ENCODE data around the gene CRABP1. TPM values are rescaled to one million over a fixed set of nuclear protein-coding genes. Genes with fewer than 3 reads are reported as not detected.

The CRABP1 gene
- total RNA-seq, 4 donors from 2014 or later, result 2.1 TPM; not detected in 3

DNA sequence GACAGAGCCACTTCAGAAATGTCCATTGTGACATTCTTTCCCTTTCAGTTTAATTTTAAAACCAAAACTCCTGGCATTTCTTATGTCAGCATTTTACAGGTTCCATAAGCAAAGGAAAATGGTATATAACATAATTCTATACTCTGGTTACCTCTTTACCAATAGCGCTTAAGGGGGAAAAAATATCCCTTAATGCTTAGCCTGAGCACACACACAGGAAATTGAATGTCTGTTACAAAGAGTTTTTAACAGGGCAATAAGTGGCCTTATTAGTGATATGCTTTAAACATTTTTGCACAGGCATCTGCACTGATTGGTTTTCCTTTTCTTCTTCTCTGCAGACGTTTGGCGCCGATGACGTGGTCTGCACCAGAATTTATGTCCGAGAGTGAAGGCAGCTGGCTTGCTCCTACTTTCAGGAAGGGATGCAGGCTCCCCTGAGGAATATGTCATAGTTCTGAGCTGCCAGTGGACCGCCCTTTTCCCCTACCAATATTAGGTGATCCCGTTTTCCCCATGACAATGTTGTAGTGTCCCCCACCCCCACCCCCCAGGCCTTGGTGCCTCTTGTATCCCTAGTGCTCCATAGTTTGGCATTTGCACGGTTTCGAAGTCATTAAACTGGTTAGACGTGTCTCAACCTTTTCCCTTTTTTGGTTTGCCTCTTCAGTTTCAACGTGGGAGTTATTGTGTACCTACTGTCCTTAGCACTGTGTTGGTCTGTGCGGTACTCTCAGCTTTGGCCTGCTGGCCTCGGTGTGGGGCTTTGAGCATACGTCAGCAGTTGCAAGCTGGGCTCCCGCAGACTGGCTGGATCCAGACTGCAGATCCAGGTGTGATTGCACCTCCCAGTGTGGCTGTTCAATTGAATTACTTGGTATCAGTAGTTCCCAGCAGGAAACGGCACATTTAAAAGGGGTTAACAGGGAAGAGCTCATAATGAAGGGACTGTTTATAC lies 7.7 kb downstream of the CRABP1 start:
- H3K36me3 ChIP-seq, result no peaks in the 10 kb centered on the region
- TF ChIP-seq POLR2A (IDR thresholded peaks at IDR 0.05), result no peak
- TF ChIP-seq, protein P1, sequence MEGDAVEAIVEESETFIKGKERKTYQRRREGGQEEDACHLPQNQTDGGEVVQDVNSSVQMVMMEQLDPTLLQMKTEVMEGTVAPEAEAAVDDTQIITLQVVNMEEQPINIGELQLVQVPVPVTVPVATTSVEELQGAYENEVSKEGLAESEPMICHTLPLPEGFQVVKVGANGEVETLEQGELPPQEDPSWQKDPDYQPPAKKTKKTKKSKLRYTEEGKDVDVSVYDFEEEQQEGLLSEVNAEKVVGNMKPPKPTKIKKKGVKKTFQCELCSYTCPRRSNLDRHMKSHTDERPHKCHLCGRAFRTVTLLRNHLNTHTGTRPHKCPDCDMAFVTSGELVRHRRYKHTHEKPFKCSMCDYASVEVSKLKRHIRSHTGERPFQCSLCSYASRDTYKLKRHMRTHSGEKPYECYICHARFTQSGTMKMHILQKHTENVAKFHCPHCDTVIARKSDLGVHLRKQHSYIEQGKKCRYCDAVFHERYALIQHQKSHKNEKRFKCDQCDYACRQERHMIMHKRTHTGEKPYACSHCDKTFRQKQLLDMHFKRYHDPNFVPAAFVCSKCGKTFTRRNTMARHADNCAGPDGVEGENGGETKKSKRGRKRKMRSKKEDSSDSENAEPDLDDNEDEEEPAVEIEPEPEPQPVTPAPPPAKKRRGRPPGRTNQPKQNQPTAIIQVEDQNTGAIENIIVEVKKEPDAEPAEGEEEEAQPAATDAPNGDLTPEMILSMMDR (IDR thresholded peaks at IDR 0.05), result no peak
- no peaks in the 10 kb centered on the region for H3K4me1 ChIP-seq
- no peaks in the 10 kb centered on the region for H3K27me3 ChIP-seq
- H3K4me3 ChIP-seq, result no peak overlapping the region
- no peaks in the 10 kb centered on the region for H3K9me3 ChIP-seq
- no peak for DNase-seq
- no peak overlapping the region for H3K27ac ChIP-seq

DNA sequence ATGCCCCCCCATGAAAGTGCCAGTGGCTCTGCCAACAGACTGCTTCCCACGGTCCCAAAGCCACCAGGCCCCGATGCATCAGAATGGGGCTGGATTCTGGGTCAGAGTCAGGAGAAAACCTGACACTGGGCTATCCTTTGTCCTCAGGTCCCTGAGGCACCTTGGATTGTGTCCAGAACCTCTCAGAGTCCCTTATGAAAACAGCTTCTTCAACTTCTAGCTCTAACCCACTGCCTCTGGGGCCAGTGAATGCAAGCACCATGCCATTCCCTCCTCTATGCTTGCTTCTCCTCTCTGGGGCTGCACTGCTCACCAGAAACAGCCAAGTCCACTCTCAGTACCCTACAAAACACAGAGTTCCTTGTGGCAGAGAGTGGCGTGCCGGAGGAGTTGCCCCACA lies 9.9 kb downstream of the CRABP1 start:
- Histone ChIP-seq H3K36me3 (no peaks in the 10 kb centered on the region), H3K27ac (no peak overlapping the region), H3K4me3 (no peak overlapping the region), H3K4me1 (no peaks in the 10 kb centered on the region), H3K27me3 (no peaks in the 10 kb centered on the region), H3K9me3 (no peaks in the 10 kb centered on the region)
- no peak for DNase-seq
- TF ChIP-seq, protein P1 (IDR thresholded peaks at IDR 0.05), result no peak
- TF ChIP-seq POLR2A (IDR thresholded peaks at IDR 0.05), result no peak

DNA sequence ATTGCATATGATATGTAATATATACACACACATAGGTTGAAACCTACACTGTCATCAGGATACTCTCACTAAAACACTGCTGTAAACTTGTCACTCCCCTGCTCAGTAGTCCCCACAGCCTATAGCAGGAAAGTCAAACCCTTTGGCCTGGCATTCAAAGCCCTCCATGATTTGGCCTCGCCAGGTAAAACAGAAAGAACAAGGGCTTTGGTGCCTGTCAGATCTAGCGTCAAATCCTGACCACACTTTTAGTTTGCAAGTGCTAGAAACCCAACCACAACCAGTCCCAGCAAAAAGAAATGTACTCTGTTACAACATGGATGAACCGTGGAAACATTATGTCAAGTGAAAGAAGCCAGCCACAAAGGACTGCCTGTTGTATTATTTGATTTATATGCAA lies 11.4 kb downstream of the CRABP1 start:
- Histone ChIP-seq H3K27me3 (no peaks in the 10 kb centered on the region), H3K27ac (no peak overlapping the region), H3K36me3 (no peaks in the 10 kb centered on the region), H3K4me3 (no peak overlapping the region), H3K4me1 (no peaks in the 10 kb centered on the region), H3K9me3 (no peaks in the 10 kb centered on the region)
- no peak for DNase-seq
- no peak for TF ChIP-seq POLR2A (IDR thresholded peaks at IDR 0.05)
- TF ChIP-seq, protein P1 (IDR thresholded peaks at IDR 0.05), result no peak

DNA sequence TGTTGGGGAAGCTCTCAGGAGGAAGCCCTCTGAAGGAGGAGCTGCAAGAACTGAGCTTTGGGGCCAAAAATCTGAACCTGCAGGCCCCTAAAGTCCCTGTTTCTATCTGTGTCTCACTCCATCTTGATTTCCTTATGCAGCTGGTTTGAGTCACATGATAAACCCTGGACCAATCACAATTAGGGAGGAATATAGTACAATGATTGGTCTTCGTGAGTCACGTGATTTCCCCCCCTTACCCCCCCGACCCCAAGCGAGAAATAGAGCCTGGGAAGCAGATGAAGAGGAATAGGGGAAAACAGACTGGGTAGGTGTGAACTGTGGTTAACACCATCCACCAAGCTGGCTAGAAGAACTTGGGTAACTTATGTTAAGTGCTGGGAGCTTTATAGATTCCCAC lies 12.9 kb downstream of the CRABP1 start:
- no peaks in the 10 kb centered on the region for H3K27me3 ChIP-seq
- H3K27ac ChIP-seq, result no peak overlapping the region
- no peak overlapping the region for H3K4me3 ChIP-seq
- no peaks in the 10 kb centered on the region for H3K9me3 ChIP-seq
- no peaks in the 10 kb centered on the region for H3K4me1 ChIP-seq
- H3K36me3 ChIP-seq, result no peaks in the 10 kb centered on the region
- no peak for DNase-seq
- TF ChIP-seq, protein P1 (IDR thresholded peaks at IDR 0.05), result no peak

DNA sequence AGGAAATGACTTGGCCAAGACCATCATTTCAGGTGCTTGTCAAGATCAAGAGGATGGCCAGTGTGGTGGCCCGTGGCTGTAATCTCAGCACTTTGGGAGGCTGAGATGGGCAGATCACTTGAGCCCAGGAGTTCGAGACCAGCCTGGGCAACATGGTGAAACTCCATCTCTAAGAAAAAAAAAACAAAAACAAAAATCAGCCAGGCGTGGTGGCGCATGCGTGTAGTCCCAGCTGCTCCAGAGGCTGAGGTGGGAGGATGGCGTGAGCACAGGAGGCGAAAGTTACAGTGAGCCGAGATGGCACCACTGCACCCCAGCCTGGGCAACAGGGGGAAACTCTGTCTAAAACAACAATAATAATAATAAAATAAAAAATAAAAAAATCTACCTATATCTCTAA lies 15.0 kb downstream of the CRABP1 start:
- Histone ChIP-seq H3K36me3 (no peaks in the 10 kb centered on the region), H3K27ac (no peak overlapping the region), H3K9me3 (no peaks in the 10 kb centered on the region), H3K4me3 (no peak overlapping the region), H3K4me1 (no peaks in the 10 kb centered on the region), H3K27me3 (no peaks in the 10 kb centered on the region)
- TF ChIP-seq POLR2A (IDR thresholded peaks at IDR 0.05), result no peak
- TF ChIP-seq, protein P1 (IDR thresholded peaks at IDR 0.05), result no peak
- DNase-seq, result no peak

All from Peyer's patch (tissue), 4 donors.